ENCODE results near the gene EIF3A. TPM values are rescaled to one million over a fixed set of nuclear protein-coding genes. Genes with fewer than 3 reads are reported as not detected.
A peak's percentile ranks its signal among the peaks of the same experiment; 100 is the strongest.
"Not testable (repeated sequence)": the region's sequence is repeated elsewhere in the genome, so short reads cannot be mapped to it uniquely, and the experiment has no call there.

The EIF3A gene
- total RNA-seq, 1 donor from 2014 or later, result 88.2 TPM

DNA sequence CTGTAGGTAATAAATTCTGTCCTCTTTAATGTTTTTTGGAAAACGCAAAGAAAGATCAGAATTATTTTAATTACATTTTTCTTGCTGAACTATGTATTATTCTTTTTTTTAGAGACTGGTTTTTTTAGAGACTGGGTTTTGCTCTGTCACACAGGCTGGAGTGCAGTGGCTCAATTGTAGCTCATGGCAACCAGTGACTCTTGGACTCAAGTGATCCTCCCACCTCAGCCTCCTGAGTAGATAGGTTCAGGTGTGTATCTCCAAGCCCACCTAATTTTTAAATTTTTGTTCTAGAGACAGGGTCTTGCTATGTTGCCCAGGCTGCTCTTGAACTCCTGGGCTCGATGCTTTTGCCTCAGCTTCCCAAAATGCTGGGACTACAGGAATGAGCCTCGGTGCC lies 18.0 kb upstream of the EIF3A start:
- ATAC-seq, result no peak

DNA sequence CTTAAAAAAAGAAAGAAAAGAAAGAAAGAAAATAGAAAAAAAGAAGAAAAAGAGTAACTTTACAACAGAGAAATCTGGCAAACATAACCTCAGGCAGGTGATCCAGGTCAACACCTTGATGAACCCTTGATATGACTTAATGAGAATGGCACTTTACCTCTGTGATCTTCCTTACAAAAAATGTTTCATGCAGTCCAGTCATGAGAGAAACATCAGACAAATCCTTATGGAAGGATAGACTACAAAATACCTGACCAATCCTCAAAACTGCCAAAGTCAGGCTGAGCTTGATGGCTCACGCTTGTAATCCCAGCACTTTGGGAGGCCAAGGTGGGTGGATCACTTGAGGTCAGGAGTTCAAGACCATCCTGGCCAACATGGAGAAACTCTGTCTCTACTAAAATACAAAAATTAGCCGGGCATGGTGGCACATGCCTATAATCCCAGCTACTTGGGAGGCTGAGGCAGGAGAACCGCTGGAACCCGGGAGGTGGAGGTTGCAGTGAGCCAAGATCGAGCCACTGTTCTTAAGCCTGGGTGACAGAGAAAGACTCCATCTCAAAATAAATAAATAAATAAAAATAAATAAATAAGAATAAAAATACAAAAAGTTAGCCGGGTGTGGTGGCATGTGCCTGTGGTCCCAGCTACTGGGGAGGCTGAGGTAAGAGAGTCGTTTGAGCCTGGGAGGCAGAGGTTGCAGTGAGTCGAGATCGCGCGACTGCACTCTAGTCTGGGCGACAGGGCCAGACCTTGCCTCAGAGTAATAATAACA lies 16.2 kb upstream of the EIF3A start:
- ATAC-seq, result not testable (repeated sequence)

DNA sequence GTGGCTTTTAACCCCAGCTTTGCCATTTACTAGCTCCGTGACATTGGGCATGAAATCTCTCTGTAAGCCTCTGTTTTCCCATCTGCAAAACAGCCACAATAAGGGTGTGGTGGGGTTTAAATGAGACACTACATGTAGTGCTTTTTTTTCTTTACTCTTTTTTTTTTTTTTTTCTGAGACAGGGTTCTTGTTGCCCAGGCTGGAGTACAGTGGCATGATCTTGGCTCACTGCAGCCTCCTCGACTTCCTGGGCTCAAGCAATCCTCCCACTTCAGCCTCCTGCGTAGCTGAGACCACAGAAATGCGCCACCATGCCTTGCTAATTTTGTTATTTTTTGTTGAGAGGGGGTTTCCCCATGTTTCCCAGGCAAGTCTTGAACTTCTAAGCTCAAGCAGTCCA lies 15.0 kb upstream of the EIF3A start:
- no peak for ATAC-seq

DNA sequence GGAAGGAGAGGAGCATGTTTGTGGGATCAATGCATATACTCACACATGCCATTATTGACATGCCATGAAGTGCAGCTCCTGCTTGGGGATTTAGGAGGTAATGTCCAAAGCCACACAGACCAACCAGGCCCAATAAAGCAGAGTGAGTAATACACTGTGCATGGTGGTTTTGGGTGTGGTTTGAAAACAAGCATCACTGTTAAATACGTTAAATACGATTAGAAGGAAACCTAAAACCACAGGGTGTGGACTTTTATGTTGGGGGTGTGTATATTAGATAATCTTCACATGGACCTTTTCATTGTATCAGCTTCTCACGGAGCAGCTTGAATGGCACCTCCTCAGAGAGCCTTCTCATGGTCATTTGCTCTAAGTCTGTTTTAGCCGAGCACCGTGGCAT lies 10.4 kb upstream of the EIF3A start:
- peak; percentile 95 for ATAC-seq

DNA sequence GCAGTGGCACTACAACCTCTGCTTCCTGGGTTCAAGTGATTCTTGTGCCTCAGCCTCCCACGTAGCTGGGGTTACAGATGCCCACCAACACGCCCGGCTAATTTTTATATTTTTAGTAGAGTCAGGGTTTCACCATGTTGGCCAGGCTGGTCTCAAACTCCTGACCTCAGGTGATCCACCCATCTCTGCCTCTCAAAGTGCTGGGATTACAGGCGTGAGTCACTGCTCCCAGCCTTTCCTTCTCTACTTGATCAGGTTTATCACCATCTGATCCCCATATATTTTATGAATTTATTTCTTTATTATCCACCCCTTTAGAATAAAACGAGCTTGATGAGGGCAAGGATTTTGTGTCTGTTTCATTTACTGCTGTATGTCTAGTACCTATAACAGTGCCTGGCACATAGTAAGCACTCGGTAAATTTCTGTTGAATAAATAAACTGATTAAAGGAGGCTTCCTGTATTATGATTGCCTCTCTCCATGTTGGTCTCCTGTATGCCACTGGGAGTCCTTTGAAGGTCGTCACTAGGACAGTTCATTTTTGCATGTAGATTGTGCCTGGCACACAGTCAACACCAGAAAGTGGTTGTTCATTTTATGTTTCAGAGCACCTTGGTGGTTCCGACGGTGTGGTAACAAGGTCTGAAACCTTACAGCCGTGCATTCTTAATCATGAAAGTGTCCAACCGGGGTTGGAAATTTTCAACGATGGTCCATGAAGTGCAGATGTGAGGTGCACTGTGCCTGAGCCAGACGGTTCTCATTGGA lies 9.6 kb upstream of the EIF3A start:
- peak; percentile 9 for ATAC-seq

DNA sequence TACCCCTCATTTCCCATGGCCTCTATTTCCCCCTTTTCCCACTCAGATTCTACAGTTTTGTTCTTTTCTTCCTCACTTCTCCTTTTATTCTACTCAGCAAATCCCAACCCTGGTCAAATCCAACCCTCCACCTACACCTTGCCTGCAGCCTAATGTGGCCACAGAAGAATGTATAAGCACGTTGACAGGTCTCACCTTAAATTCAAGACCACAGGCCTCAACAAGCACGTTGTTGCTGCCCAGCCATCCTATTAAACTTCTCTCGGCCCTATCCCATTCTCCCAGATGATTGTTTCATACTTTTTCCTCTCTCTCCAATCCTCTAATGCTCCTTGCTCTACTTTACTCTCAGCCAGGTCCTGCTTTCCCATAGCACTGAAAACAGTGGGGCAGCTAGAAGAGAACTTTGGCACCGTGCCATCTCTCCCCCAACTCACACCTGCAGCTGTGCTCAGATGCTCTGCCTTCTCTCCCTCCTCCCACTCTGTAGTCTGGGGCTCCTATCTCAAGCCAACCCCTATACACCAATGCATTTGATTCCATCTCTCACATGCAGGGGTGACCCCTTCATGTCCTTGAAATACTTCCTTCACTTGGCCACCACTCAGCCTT lies 6.8 kb upstream of the EIF3A start:
- ATAC-seq, result no peak

DNA sequence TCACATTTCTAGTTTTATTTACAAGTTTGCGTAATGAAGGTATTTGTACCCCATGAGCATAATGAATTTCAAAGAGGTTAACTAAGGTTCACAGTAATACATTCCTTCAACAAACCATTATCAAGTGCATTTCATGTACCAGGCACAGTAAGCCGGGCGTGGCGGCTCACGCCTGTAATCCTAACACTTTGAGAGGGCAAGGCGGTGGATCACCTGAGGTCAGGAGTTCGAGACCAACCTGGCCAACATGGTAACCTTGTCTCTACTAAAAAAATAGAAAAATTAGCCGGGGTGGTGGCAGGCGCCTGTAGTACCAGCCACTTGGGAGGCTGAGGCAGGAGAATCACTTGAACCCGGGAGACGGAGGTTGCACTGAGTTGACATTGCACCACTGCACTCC lies 4.3 kb upstream of the EIF3A start:
- no peak for ATAC-seq

DNA sequence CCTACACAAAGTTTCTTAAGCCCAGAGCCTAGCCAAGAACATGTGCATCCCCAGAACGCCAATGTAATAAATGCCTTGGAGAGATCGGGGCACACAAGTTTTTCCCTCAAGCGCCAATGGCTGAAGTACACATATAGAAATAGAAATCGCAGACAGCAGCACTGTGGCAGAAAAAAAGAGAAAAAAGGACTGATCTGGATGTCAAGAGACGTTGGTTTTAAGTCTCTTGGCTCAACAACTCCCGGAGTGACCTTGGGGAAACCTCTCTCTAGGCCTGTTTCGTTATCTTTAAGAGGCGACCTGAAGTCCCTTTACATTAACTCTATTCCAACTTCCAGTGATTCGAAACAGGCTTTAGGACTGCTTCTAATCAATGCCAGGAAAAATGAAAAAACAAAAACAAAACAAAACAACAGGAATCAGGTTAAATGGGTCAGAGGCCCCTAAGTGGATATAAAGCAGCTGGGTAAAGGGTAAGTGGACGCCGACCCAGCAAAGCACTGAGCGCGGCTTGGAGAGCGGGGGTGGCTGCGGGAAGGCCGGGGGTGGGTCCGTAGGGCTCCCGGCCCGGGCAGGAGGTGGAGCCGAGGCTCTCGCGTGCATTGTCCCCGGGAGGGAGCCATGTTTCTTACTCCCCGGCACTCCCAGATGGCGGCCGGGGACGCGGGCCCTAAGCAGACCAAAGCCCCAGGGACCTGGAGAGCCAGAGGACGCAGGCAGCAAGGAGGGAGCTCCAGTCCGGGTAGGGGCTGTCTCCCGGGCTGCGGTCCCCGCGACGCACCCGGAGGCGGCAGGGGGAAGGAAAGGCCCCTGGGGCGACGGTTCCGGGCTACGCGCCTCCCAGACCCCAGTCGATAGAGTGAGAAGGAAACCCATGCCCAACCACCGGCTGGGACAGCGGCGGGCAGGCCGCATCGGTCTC lies 757 bp downstream of the EIF3A start:
- ATAC-seq, result peak; percentile 92

DNA sequence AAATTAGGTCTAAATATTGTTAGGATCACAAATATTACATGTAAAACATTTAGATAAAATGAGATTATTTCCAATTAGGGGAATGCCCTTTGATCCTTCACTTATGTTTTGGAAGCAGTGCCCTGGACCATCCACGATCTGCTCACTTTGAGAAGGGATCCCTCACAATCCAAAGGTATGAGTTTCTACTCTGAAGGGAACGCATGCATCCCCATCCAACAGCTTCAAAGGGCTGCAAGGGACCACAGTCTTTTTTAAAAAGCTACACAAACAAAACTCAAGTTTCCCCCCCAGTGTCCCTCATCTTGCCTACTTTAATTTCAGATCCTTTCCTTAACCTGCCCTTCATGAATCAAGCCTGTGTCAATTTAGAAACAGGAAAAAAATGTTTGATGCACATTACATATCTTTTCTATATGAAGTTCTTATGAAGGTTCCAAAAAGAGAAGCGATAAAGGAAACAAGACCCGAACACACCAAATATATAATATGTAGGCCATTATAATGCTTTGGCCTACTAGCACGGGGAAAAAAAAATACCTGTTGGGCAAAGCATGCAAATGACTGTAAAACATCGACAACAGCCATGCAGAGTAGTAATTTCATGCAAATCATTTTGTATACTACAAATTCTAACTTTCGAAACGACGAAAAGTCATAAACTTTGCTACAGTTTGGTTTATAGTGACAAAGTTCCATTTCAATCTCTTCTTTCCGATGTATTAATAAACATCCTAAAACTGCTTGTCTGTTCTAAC lies 2.0 kb downstream of the EIF3A start:
- no peak for ATAC-seq

DNA sequence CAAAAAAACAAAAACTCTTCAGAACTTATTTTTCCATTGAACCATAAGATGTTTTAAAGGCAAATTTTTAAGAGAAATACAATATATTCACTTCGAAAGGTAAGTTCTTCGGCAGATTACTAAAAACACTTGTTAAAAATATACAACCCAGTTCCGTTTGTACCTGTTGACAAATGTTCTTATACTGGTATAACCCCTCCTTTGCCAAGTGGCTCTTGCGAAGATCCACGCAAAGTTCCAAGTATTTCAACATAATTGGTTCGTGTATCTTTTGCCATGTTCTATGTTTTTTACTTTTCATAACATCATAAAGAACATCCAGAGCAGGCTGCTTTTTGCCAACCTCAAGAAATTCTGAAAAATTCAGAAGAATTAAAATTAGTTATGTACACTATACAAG lies 7.0 kb downstream of the EIF3A start:
- ATAC-seq, result no peak

DNA sequence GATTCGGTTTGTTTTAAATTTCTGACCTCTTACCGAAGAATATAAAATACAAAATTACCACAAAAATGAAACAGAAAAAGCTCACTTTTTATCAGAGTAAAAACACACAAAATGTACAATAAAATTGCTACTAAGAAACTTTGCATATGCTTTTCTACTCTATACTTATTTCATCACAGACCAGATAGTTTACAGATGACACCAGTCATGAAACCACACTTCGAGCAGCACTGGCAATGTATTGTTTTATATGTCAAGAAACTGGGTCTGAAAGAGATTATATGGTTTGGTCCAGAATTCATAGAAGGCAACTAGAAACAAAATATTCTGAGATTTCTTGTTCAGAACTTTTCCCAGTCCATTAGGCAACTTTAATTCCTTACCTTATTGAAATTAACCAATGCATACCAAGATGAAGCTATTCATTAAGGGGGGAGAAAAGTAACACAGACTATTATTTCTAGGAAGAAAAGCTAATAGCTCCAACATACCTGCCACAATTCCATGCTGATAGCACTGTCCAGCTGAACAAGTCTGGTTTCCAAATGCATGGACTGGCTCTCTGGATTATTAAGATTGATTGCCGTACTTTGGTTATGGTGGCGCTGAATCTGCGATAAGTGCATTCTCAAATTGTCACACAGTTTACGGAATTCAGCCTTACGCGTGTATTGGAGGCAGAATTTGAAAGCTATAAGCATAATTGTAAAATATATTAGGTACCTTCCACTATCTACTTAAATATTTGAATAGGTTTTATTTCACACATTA lies 10.0 kb downstream of the EIF3A start:
- no peak for ATAC-seq

DNA sequence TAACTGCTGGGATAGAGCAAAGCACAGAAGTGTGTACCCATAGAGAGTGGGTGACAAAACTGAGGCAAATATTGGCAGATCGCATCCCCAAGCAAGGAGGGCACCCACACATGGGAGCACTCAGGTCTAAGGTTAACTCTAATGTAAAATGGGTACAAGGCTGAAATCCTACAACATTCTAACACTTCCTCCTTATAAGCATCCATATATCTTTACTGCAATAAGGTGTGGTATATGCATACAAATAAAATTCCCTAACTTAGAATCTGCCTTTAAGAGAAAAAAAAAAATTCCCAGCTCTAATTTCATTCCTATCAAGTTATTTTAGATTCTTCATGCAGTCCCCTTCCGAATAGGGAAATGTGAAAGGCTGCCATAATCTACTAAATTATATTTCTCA lies 18.7 kb downstream of the EIF3A start:
- ATAC-seq, result no peak

DNA sequence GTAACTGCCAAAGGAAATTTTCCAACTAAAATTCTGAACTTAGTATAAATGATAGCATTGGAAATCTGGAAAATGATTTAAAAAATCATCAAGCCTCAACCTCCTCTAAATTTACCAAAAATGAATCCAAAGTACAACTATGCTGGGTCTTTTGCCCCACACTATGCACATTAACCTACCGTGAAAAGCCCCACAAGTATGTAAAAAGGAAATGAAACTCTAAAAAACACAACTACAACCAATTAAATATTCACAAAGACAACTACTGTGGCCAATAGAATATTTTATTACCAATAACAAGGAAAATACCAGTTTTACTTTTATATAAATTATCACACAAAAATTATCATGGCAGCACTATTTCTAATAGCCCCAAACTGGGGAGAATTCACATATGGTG lies 19.3 kb downstream of the EIF3A start:
- no peak for ATAC-seq

DNA sequence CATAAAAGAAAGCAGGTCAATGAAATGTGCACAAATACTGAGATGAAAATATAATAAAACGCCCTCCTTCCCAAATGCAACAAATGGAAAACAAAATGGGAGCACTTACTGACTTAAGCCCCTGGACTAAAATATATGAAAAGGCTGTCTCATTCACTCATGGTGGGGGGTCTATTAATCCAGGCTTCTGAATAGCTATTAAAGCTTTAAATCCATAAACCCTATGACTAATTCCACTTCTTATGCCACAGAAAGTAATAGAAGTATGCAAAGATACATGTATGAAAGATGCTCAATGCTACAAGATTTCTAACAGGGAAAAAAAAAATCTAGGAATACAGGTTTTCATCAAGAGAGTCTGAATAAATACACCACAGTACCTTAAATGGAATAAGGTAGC lies 20.5 kb downstream of the EIF3A start:
- no peak for ATAC-seq

DNA sequence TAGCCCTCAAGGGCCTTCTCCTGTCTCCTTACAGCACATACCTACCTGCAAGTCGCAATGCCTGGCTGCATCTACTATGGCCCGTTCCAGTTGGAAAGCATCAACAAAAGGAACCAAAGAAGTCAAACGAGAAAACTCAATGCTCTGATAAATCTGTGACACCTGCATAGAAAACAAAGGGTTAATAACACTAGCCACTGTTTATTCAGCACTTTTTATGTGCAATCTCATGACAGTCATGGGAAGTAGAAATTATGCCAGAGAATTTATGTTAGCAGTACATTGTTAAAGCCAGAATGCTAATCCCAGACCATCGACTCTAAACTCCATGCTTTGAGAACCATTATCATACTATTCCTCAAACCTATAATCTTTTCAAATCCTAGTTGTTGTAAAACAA lies 21.1 kb downstream of the EIF3A start:
- no peak for ATAC-seq

DNA sequence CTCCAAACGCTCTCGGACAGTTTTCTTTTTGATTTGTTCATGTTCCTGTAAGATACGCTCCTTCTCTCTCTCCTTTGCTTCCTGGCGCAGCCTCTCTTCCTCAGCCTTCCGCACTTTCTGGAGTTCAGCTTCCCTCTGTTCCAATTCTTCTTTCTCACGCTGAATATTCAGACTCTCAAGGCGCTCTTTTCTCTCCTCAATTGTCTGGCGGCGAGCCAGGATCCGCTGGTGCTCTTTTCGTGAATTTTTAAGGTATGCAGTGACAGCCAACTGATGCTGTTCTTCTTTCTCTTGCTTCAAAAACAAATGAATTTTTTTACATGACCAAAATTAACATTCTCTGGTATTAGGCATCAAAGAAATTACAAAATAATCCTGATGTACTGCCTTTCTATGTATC lies 22.6 kb downstream of the EIF3A start:
- ATAC-seq, result no peak

DNA sequence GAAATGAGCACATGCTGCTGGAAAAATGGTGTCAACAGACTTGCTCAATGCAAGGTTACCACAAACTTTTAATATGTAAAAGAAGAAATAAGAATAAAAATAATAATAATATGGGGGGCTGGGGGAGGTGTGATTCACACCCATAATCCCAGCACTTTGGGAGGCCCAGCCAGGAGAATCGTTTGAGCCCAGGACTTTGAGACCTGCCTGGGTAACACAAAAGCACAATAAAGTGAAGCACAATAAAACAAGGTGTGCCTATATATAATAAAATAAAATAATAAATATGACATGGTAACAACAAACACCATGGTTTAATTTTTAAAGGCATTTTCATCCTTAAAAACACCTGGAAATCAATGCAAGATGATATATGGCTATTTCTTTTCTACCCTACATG lies 25.1 kb downstream of the EIF3A start:
- no peak for ATAC-seq

DNA sequence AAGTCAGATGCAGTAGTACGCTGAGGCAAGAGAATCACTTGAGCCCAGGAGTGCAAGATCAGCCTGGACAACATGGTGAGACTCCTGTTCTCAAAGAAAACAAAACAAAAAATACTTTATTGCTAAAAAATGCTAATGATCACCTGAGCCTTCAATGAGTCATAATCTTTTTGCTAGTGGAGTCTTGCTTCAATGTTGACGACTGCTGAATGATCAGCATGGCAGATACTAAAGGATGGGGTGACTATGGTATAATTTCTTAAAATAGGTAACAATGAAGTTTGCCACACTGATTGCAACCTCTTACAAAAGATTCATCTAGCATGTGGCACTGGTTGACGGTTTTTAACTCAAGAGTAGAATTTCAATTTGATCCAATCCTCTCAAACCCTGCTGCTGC lies 28.8 kb downstream of the EIF3A start:
- ATAC-seq, result peak; percentile 35

DNA sequence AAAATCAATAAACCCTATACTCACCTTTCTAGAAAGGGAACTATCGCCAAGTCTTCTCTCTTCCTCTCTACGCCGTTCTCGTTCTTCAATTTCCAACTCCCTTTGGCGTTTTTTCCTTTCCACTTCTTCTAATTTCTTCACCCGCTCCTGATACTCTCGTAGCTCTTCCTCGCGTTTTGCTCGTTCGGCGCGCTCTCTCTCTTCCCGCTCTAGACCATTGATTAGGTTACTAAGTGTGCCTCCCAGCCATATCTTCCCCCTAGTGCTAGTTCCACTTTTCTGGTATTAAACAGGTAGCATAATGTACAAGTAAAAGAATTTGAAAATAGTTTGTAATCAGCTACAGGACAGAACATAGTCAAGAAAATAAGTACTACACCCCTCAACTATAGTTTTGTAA lies 30.8 kb downstream of the EIF3A start:
- ATAC-seq, result no peak

DNA sequence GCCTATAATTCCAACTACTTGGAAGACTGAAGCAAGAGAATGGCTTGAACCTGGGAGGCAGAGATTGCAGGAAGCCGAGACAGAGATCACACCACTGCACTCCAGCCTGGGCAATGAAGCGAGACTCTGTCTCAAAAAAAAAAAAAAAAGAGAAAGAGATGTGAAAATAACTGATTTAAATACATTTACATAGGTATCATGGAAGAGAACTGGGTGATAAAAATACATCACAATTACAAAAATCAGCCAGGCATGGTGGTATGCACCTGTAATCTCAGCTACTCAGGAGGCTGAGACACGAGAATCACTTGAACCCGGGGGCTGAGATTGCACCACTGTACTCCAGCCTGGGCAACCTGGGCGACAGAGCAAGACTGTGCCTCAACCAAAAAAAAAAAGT lies 31.3 kb downstream of the EIF3A start:
- ATAC-seq, result no peak

DNA sequence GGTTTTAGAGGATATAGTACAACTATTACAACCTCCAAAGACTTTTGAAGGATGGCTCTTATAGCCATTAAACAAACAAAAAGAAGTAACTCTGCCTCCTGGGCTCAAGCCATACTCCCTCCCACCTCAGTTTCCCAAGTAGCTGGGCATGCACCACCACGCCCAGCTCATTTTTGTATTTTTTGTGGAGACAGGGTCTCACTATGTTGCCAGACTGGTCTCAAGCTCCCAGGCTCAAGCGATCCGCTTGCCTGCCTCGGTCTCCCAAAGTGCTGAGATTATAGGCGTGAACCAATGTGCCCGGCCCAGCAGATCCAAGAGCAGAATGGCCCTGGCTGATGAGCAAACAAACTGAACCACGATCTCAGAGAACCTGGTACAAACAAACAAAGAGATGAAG lies 35.1 kb downstream of the EIF3A start:
- no peak for ATAC-seq
